WTC11 (cell line): ENCODE results near the gene CAB39. TPM values are rescaled to one million over a fixed set of nuclear protein-coding genes. Genes with fewer than 3 reads are reported as not detected.

Experiments used
- ATAC-seq: fragments of 200-7000 bp; cut with Tn5 transposase; 2 replicates; pipeline ENCODE4 v1.10.0; 2021; ENCODE audit warnings: mild to moderate bottlenecking, moderate library complexity
- CTCF ChIA-PET: fragments of 300-600 bp; sonication (Branson Sonifier 250); formaldehyde crosslinking; loops from one replicate; lab custom pipeline; 2021; ENCODE audit warnings: antibody characterized with exemption; lab: Charles Lee
- POLR2A ChIA-PET: fragments of 350-600 bp; sonication (Branson Sonifier 250); formaldehyde crosslinking; loops from one replicate; lab custom pipeline; 2021; ENCODE audit warnings: antibody characterized with exemption; lab: Charles Lee
- DNase-seq: peaks from one replicate; pipeline ENCODE4 v3.0.0; 2021; ENCODE audit warnings: low spot score
- H3K27ac Mint-ChIP-seq: 2 replicates; pipeline ENCODE4 v1.8.0; 2021; ENCODE audit warnings: mixed read lengths
- H3K27me3 Mint-ChIP-seq: 2 replicates; pipeline ENCODE4 v1.8.0; 2021; ENCODE audit warnings: low read depth, mild to moderate bottlenecking, moderate library complexity, mixed read lengths
- H3K36me3 Mint-ChIP-seq: 2 replicates; pipeline ENCODE4 v1.8.0; 2021; ENCODE audit warnings: mixed read lengths
- H3K4me1 Mint-ChIP-seq: 2 replicates; pipeline ENCODE4 v1.8.0; 2022; ENCODE audit warnings: mixed read lengths
- H3K4me3 Mint-ChIP-seq: 2 replicates; pipeline ENCODE4 v1.8.0; 2021; ENCODE audit warnings: mild to moderate bottlenecking, moderate library complexity, mixed read lengths
- H3K9me3 Mint-ChIP-seq: 2 replicates; pipeline ENCODE4 v1.8.0; 2021; ENCODE audit warnings: mixed read lengths
- CREB1 ChIP-seq: sonication (generic); formaldehyde crosslinking; IDR thresholded peaks from 2 replicates; pipeline ENCODE4 v1.8.0; 2023; ENCODE audit warnings: mild to moderate bottlenecking, missing genetic modification reagents
- ELF4 ChIP-seq: sonication (generic); formaldehyde crosslinking; IDR thresholded peaks from 2 replicates; pipeline ENCODE4 v1.8.1; 2022; ENCODE audit warnings: low read depth, mild to moderate bottlenecking, moderate library complexity, missing genetic modification reagents
- EMX1 ChIP-seq: fragments of 250-450 bp; sonication (Bioruptor Pico); IDR thresholded peaks from 2 replicates; pipeline ENCODE4 v1.8.0; 2021; ENCODE audit warnings: mild to moderate bottlenecking
- ESRRA ChIP-seq: sonication (generic); formaldehyde crosslinking; IDR thresholded peaks from 2 replicates; pipeline ENCODE4 v1.8.1; 2022; ENCODE audit warnings: mild to moderate bottlenecking, missing genetic modification reagents, borderline replicate concordance
- FOXP1 ChIP-seq: sonication (generic); formaldehyde crosslinking; IDR thresholded peaks from 2 replicates; pipeline ENCODE4 v1.8.0; 2022; ENCODE audit warnings: missing genetic modification reagents, mild to moderate bottlenecking, moderate library complexity, borderline replicate concordance
- GRHL2 ChIP-seq: fragments of 250-450 bp; sonication (Bioruptor Pico); IDR thresholded peaks from 2 replicates; pipeline ENCODE4 v1.8.0; 2022; ENCODE audit warnings: mild to moderate bottlenecking, moderate library complexity; ENCODE audit not compliant: insufficient replicate concordance, severe bottlenecking
- JAZF1 ChIP-seq: fragments of 250-450 bp; sonication (Bioruptor Pico); IDR thresholded peaks from 2 replicates; pipeline ENCODE4 v1.9.0; 2021; ENCODE audit warnings: moderate library complexity, mild to moderate bottlenecking, inconsistent platforms
- MXD4 ChIP-seq: fragments of 250-450 bp; sonication (Bioruptor Pico); IDR thresholded peaks from 2 replicates; pipeline ENCODE4 v1.8.0; 2021; ENCODE audit warnings: mild to moderate bottlenecking, moderate library complexity, borderline replicate concordance
- NFYB ChIP-seq: sonication (generic); formaldehyde crosslinking; conservative IDR thresholded peaks from 2 replicates; pipeline ENCODE4 v1.8.0; 2022; ENCODE audit warnings: low read depth, missing genetic modification reagents
- RELA ChIP-seq: sonication (generic); formaldehyde crosslinking; IDR thresholded peaks from 2 replicates; pipeline ENCODE4 v1.8.1; 2022; ENCODE audit warnings: missing genetic modification reagents, mild to moderate bottlenecking, borderline replicate concordance
- RORB ChIP-seq: fragments of 250-450 bp; sonication (Bioruptor Pico); IDR thresholded peaks from 2 replicates; pipeline ENCODE4 v1.9.0; 2021; ENCODE audit warnings: mild to moderate bottlenecking
- TEAD1 ChIP-seq: sonication (generic); formaldehyde crosslinking; IDR thresholded peaks from 2 replicates; pipeline ENCODE4 v1.8.0; 2022; ENCODE audit warnings: mild to moderate bottlenecking, missing genetic modification reagents
- ZNF121 ChIP-seq: sonication (generic); formaldehyde crosslinking; IDR thresholded peaks from 2 replicates; pipeline ENCODE4 v1.8.0; 2023; ENCODE audit warnings: missing genetic modification reagents
- ZNF219 ChIP-seq: sonication (generic); formaldehyde crosslinking; IDR thresholded peaks from 2 replicates; pipeline ENCODE4 v1.8.0; 2023; ENCODE audit warnings: missing genetic modification reagents, mild to moderate bottlenecking, borderline replicate concordance
- ZNF232 ChIP-seq: sonication (generic); formaldehyde crosslinking; IDR thresholded peaks from 2 replicates; pipeline ENCODE4 v1.8.0; 2022; ENCODE audit warnings: mild to moderate bottlenecking, missing genetic modification reagents
- ZNF263 ChIP-seq: sonication (generic); formaldehyde crosslinking; IDR thresholded peaks from 2 replicates; pipeline ENCODE4 v1.8.1; 2022; ENCODE audit warnings: low read depth, mild to moderate bottlenecking, moderate library complexity, missing genetic modification reagents
- total RNA-seq: library from RNA; stranded (reverse); gene quantifications from 3 replicates; pipeline ENCODE4 v1.2.3, GENCODE V29; 2021
- TF ChIP-seq, protein P1 (sequence below): fragments of 250-450 bp; sonication (Bioruptor Pico); IDR thresholded peaks from 2 replicates; pipeline ENCODE4 v1.9.0; 2021; ENCODE audit warnings: mild to moderate bottlenecking, borderline replicate concordance
- TF ChIP-seq, protein P2 (sequence below): fragments of 250-450 bp; sonication (Bioruptor Pico); IDR thresholded peaks from 2 replicates; pipeline ENCODE4 v1.8.0; 2021; ENCODE audit warnings: mild to moderate bottlenecking

Gene CAB39
- total RNA-seq, 1 experiment from 2014 or later, result 36.9 TPM

- H3K9me3 Mint-ChIP-seq, result no peaks in the 10 kb centered on the region; the same call in 1 of the 2 replicates
- POLR2A ChIA-PET, result interaction anchor here (0.6 to 0.7 kb wide), 2 partner anchors 11 to 216 kb away, joined by 7 to 9 read pairs; no protein-coding TSS in a partner anchor
- TF ChIP-seq NFYB (CRISPR knock-in tag) (no peak), GRHL2 (CRISPR knock-in tag) (no peak), JAZF1 (CRISPR knock-in tag) (no peak), ZNF219 (CRISPR knock-in tag) (no peak), RORB (CRISPR knock-in tag) (no peak)
- TF ChIP-seq, all 79 proteins: peak for 0
- no peak for ATAC-seq
- Mint-ChIP-seq H3K4me3 (no peak overlapping the region), H3K36me3 (no peaks in the 10 kb centered on the region), H3K27ac (peak overlapping the region; percentile 20; the same call in 1 of the 2 replicates), H3K27me3 (no peaks in the 10 kb centered on the region), H3K4me1 (peaks cover 13% of the 10 kb centered on the region)
- CTCF ChIA-PET, result interaction anchor here (0.5 to 3.0 kb wide), 2 partner anchors 11 to 970 kb away, joined by 3 to 7 read pairs; no protein-coding TSS in a partner anchor
- no peak for DNase-seq
Measured at GRCh38 chr2:230773039-230773773, 60.6 kb downstream of the CAB39 start.

- Mint-ChIP-seq H3K4me3 (no peak overlapping the region), H3K9me3 (no peaks in the 10 kb centered on the region; the same call in 1 of the 2 replicates), H3K36me3 (no peaks in the 10 kb centered on the region)
- no peak for DNase-seq
- no peak for ATAC-seq
- POLR2A ChIA-PET, result no interaction called here
- no peak for TF ChIP-seq MXD4
- TF ChIP-seq ZNF232 (CRISPR knock-in tag), result no peak
- no peak for TF ChIP-seq TEAD1 (CRISPR knock-in tag)
- TF ChIP-seq, protein P1, sequence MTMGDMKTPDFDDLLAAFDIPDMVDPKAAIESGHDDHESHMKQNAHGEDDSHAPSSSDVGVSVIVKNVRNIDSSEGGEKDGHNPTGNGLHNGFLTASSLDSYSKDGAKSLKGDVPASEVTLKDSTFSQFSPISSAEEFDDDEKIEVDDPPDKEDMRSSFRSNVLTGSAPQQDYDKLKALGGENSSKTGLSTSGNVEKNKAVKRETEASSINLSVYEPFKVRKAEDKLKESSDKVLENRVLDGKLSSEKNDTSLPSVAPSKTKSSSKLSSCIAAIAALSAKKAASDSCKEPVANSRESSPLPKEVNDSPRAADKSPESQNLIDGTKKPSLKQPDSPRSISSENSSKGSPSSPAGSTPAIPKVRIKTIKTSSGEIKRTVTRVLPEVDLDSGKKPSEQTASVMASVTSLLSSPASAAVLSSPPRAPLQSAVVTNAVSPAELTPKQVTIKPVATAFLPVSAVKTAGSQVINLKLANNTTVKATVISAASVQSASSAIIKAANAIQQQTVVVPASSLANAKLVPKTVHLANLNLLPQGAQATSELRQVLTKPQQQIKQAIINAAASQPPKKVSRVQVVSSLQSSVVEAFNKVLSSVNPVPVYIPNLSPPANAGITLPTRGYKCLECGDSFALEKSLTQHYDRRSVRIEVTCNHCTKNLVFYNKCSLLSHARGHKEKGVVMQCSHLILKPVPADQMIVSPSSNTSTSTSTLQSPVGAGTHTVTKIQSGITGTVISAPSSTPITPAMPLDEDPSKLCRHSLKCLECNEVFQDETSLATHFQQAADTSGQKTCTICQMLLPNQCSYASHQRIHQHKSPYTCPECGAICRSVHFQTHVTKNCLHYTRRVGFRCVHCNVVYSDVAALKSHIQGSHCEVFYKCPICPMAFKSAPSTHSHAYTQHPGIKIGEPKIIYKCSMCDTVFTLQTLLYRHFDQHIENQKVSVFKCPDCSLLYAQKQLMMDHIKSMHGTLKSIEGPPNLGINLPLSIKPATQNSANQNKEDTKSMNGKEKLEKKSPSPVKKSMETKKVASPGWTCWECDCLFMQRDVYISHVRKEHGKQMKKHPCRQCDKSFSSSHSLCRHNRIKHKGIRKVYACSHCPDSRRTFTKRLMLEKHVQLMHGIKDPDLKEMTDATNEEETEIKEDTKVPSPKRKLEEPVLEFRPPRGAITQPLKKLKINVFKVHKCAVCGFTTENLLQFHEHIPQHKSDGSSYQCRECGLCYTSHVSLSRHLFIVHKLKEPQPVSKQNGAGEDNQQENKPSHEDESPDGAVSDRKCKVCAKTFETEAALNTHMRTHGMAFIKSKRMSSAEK, result no peak
- no peak for TF ChIP-seq CREB1 (CRISPR knock-in tag)
- TF ChIP-seq, protein P2, sequence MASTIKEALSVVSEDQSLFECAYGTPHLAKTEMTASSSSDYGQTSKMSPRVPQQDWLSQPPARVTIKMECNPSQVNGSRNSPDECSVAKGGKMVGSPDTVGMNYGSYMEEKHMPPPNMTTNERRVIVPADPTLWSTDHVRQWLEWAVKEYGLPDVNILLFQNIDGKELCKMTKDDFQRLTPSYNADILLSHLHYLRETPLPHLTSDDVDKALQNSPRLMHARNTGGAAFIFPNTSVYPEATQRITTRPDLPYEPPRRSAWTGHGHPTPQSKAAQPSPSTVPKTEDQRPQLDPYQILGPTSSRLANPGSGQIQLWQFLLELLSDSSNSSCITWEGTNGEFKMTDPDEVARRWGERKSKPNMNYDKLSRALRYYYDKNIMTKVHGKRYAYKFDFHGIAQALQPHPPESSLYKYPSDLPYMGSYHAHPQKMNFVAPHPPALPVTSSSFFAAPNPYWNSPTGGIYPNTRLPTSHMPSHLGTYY (CRISPR knock-in tag), result no peak
- TF ChIP-seq FOXP1 (CRISPR knock-in tag), result no peak
- TF ChIP-seq ZNF121, result no peak
- no peak for TF ChIP-seq RELA (CRISPR knock-in tag)
- TF ChIP-seq ELF4 (CRISPR knock-in tag), result no peak
- no peak for TF ChIP-seq ZNF263
- TF ChIP-seq EMX1 (CRISPR knock-in tag), result no peak
- no peak for TF ChIP-seq ESRRA (CRISPR knock-in tag)
- TF ChIP-seq, all 79 proteins: peak for 0
- Mint-ChIP-seq H3K27ac (no peak overlapping the region), H3K27me3 (no peaks in the 10 kb centered on the region), H3K4me1 (peaks cover 13% of the 10 kb centered on the region)
- CTCF ChIA-PET, result interaction anchor here (1.0 to 3.0 kb wide), 2 partner anchors 12 to 974 kb away, joined by 3 to 7 read pairs; no protein-coding TSS in a partner anchor
Measured at GRCh38 chr2:230774348-230774951, 61.8 kb downstream of the CAB39 start.
